Astrocyte of the spinal cord (primary cell): Measurements from ENCODE around the gene IMPDH1.

Source experiments
- DNase-seq: peaks from one replicate; pipeline ENCODE4 v3.0.0; 2011; ENCODE audit warnings: low read depth, low spot score
- H3K4me3 ChIP-seq: 2 replicates; pipeline ENCODE4 v1.5.1; 2011; ENCODE audit warnings: low read depth, mild to moderate bottlenecking, low read length, moderate library complexity
- in situ Hi-C: cut with HindIII; loops from 2 replicates; pipeline ENCODE4 v1.10.0; 2017; ENCODE audit warnings: low sequenced_read_pairs
- TF ChIP-seq, protein P1 (sequence below): IDR thresholded peaks from 2 replicates; pipeline ENCODE4 v1.5.1; 2012; ENCODE audit warnings: low read depth, mild to moderate bottlenecking, low read length, inconsistent platforms

IMPDH1 gene

GRCh38 chr7:128374041-128374440 is 35.7 kb downstream of the IMPDH1 start:
- DNase-seq, result no peak
- H3K4me3 ChIP-seq, result no peak overlapping the region
- in situ Hi-C loops, result no loop called here
- TF ChIP-seq, protein P1, sequence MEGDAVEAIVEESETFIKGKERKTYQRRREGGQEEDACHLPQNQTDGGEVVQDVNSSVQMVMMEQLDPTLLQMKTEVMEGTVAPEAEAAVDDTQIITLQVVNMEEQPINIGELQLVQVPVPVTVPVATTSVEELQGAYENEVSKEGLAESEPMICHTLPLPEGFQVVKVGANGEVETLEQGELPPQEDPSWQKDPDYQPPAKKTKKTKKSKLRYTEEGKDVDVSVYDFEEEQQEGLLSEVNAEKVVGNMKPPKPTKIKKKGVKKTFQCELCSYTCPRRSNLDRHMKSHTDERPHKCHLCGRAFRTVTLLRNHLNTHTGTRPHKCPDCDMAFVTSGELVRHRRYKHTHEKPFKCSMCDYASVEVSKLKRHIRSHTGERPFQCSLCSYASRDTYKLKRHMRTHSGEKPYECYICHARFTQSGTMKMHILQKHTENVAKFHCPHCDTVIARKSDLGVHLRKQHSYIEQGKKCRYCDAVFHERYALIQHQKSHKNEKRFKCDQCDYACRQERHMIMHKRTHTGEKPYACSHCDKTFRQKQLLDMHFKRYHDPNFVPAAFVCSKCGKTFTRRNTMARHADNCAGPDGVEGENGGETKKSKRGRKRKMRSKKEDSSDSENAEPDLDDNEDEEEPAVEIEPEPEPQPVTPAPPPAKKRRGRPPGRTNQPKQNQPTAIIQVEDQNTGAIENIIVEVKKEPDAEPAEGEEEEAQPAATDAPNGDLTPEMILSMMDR, result no peak

GRCh38 chr7:128373606-128374005 is 36.2 kb downstream of the IMPDH1 start:
- no peak for DNase-seq
- TF ChIP-seq, protein P1, result no peak
- in situ Hi-C loops, result no loop called here
- no peak overlapping the region for H3K4me3 ChIP-seq

DNA sequence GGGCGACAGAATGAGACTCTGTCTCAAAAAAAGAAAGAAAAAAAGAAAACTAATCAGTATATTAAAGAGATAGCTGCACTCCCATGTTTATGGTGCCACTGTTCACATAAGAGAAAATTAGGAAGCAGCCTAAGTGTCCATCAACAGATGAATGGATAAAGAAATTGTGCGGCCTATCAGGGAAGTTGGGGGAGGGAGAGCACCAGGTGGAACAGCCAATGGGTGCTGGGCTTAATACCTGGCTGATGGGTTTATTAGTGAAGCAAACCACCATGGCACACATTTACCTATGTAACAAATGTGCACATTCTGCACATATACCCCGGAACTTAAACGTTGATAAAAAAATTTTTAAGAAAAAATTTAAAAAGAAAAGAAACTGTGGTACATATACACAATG is 39.3 kb downstream of the IMPDH1 start:
- no peak overlapping the region for H3K4me3 ChIP-seq
- in situ Hi-C loops, result no loop called here
- no peak for DNase-seq
- TF ChIP-seq, protein P1, result no peak

- TF ChIP-seq, protein P1, result no peak
- in situ Hi-C loops, result no loop called here
- H3K4me3 ChIP-seq, result no peak overlapping the region
- no peak for DNase-seq
Observed at GRCh38 chr7:128366986-128367385, 42.8 kb downstream of the IMPDH1 start.

DNA sequence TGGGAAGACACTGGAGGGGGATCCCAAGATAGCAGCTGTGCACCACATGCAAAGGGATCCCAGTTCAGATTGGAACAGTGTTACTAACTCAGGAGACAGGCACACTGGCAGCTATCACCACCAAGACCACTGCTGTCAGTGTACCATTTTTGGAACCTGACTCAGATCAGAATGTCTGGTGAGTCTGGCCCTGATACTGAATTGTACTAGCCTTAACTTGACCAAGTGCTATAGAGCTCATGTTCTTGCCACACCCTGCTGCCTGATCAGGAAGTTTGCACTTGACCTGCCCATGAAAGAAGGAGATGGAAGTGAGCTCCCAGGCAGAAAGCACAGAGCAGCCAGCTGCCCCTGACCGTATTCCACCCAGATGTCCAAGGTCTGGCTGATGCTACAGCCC is 43.5 kb downstream of the IMPDH1 start:
- in situ Hi-C loops, result no loop called here
- DNase-seq, result no peak
- TF ChIP-seq, protein P1, result no peak
- H3K4me3 ChIP-seq, result no peak overlapping the region

GRCh38 chr7:128365432-128365831 is 44.4 kb downstream of the IMPDH1 start:
- in situ Hi-C loops, result no loop called here
- no peak for DNase-seq
- TF ChIP-seq, protein P1, result no peak

More at GRCh38 chr7:128365432-128365831, 44.4 kb downstream of the IMPDH1 start:
- no peak overlapping the region for H3K4me3 ChIP-seq
